ENCODE measurements around the gene MMD2.

- TF ChIP-seq POLR2A (IDR thresholded peaks at IDR 0.05) (no peak), CTCF (IDR thresholded peaks at IDR 0.05) (no peak)
Observed at GRCh38 chr7:4998244-4998643, 39.3 kb upstream of the MMD2 start.

Measured in adrenal gland (tissue), 5 donors.